IMR-90 (cell line): ENCODE measurements around the gene SPANXA1. TPM values are rescaled to one million over a fixed set of nuclear protein-coding genes. Genes with fewer than 3 reads are reported as not detected.
"Not testable (repeated sequence)": the region's sequence is repeated elsewhere in the genome, so short reads cannot be mapped to it uniquely, and the experiment has no call there.

Experiments used
- ATAC-seq: fragments of 200-7000 bp; cut with Tn5 transposase; 2 replicates; pipeline ENCODE4 v1.9.1; 2020; ENCODE audit warnings: low read depth, mild to moderate bottlenecking, moderate library complexity
- BruUV-seq: library from RNA; stranded (reverse); fragments of 400-500 nt; replicated peaks from 2 replicates; lab custom pipeline; 2021; lab: Mats Ljungman, UMichigan
- CTCF ChIA-PET: fragments of 300-600 bp; formaldehyde crosslinking; extraction: SDS; loops from one replicate; lab custom pipeline; 2021; ENCODE audit warnings: antibody characterized with exemption; lab: Yijun Ruan, JAX
- POLR2A ChIA-PET: fragments of 300-600 bp; sonication (Branson Sonifier 250); formaldehyde crosslinking; loops from one replicate; lab custom pipeline; 2022; ENCODE audit warnings: antibody characterized with exemption; ENCODE audit not compliant: unreplicated experiment; lab: Charles Lee
- DNase-seq: peaks from one replicate; pipeline ENCODE4 v3.0.0; 2013
- H2AFZ ChIP-seq: replicated peaks from 2 replicates; pipeline ENCODE3; 2013; ENCODE audit warnings: low read length, mild to moderate bottlenecking; ENCODE audit not compliant: poor library complexity
- H2AK5ac ChIP-seq: 2 replicates; pipeline ENCODE4 v1.6.1; 2013; ENCODE audit warnings: low read depth, low read length, inconsistent platforms
- H2AK9ac ChIP-seq: replicated peaks from 2 replicates; pipeline ENCODE3; 2013; ENCODE audit warnings: mild to moderate bottlenecking, low read depth, low read length, moderate library complexity; ENCODE audit not compliant: poor library complexity
- H2BK120ac ChIP-seq: 2 replicates; pipeline ENCODE4 v1.6.1; 2013; ENCODE audit warnings: low read depth, low read length, inconsistent platforms
- H2BK15ac ChIP-seq: 3 replicates; pipeline ENCODE4 v1.6.1; 2013; ENCODE audit warnings: low read depth, low read length, inconsistent platforms
- H2BK20ac ChIP-seq: 2 replicates; pipeline ENCODE4 v1.6.1; 2013; ENCODE audit warnings: low read depth, mild to moderate bottlenecking, inconsistent platforms, low read length, moderate library complexity
- H2BK5ac ChIP-seq: 2 replicates; pipeline ENCODE4 v1.6.1; 2013; ENCODE audit warnings: mild to moderate bottlenecking, low read depth, low read length, inconsistent platforms; ENCODE audit not compliant: poor library complexity, severe bottlenecking
- H3K14ac ChIP-seq: replicated peaks from 2 replicates; pipeline ENCODE4 v1.6.1; 2013; ENCODE audit warnings: low read depth, low read length, inconsistent platforms
- H3K18ac ChIP-seq: 2 replicates; pipeline ENCODE4 v1.6.1; 2013; ENCODE audit warnings: low read depth, low read length, control low read depth
- H3K23ac ChIP-seq: 2 replicates; pipeline ENCODE4 v1.6.1; 2013; ENCODE audit warnings: low read depth, low read length, inconsistent platforms
- H3K27ac ChIP-seq: 2 replicates; pipeline ENCODE4 v1.5.1; 2013; ENCODE audit warnings: mild to moderate bottlenecking, control low read depth, low read length; ENCODE audit not compliant: insufficient read depth
- H3K27me3 ChIP-seq: 2 replicates; pipeline ENCODE4 v1.6.1; 2013; ENCODE audit warnings: low read length; ENCODE audit not compliant: control insufficient read depth, insufficient read depth
- H3K36me3 ChIP-seq: 2 replicates; pipeline ENCODE4 v1.6.1; 2013; ENCODE audit warnings: low read length, mixed read lengths; ENCODE audit not compliant: control insufficient read depth, insufficient read depth
- H3K4ac ChIP-seq: 2 replicates; pipeline ENCODE4 v1.6.1; 2013; ENCODE audit warnings: low read depth, low read length, inconsistent platforms
- H3K4me1 ChIP-seq: 2 replicates; pipeline ENCODE4 v1.6.1; 2013; ENCODE audit warnings: low read length, mixed read lengths; ENCODE audit not compliant: control insufficient read depth, insufficient read depth
- H3K4me2 ChIP-seq: 2 replicates; pipeline ENCODE4 v1.6.1; 2013; ENCODE audit warnings: low read depth, mild to moderate bottlenecking, control low read depth, low read length, moderate library complexity
- H3K4me3 ChIP-seq: 2 replicates; pipeline ENCODE4 v1.5.1; 2013; ENCODE audit warnings: low read depth, mild to moderate bottlenecking, control low read depth, low read length, moderate library complexity; ENCODE audit not compliant: insufficient read depth
- H3K56ac ChIP-seq: 2 replicates; pipeline ENCODE4 v1.6.1; 2013; ENCODE audit warnings: low read length, inconsistent platforms; ENCODE audit not compliant: insufficient read depth; ENCODE audit errors: extremely low read depth
- H3K79me1 ChIP-seq, 2 experiments: 2 replicates each; pipeline ENCODE4 v1.6.1; 2013; ENCODE audit warnings: low read length in 2 of 2, inconsistent platforms in 1 of 2, low read depth in 1 of 2
- H3K9ac ChIP-seq: 2 replicates; pipeline ENCODE4 v1.6.1; 2013; ENCODE audit warnings: low read depth, low read length, control low read depth
- H3K9me1 ChIP-seq: 2 replicates; pipeline ENCODE4 v1.6.1; 2013; ENCODE audit warnings: low read length, inconsistent platforms; ENCODE audit not compliant: insufficient read depth
- H3K9me3 ChIP-seq: 2 replicates; pipeline ENCODE4 v1.6.1; 2013; ENCODE audit warnings: low read length; ENCODE audit not compliant: control insufficient read depth, insufficient read depth
- H4K20me1 ChIP-seq: 2 replicates; pipeline ENCODE4 v1.6.1; 2013; ENCODE audit warnings: low read length, inconsistent platforms; ENCODE audit not compliant: insufficient read depth
- H4K5ac ChIP-seq: 2 replicates; pipeline ENCODE4 v1.6.1; 2013; ENCODE audit warnings: mild to moderate bottlenecking, low read depth, low read length, control low read depth
- H4K8ac ChIP-seq, 2 experiments: 2 replicates each; pipeline ENCODE4 v1.6.1; 2013; ENCODE audit warnings: low read depth in 2 of 2, low read length in 2 of 2, control low read depth in 1 of 2, inconsistent platforms in 1 of 2
- H4K91ac ChIP-seq: 2 replicates; pipeline ENCODE4 v1.6.1; 2013; ENCODE audit warnings: low read depth, low read length, inconsistent platforms; ENCODE audit not compliant: insufficient read depth
- WGBS, 2 experiments: methylation state at CpG; one replicate each; pipeline versions ENCODE4 v1.1.5 to v1.1.7; 2013; ENCODE audit warnings: missing lambda C conversion rate in 2 of 2; ENCODE audit not compliant: insufficient read length in 1 of 2; ENCODE audit errors: extremely low coverage in 2 of 2; 5-methylcytosine and 5-hydroxymethylcytosine counted together
- dilution Hi-C: fragments of 300-500 bp; cut with HindIII; formaldehyde crosslinking; loops from one replicate; pipeline ENCODE4 v1.14.3; 2018; ENCODE audit warnings: low sequenced_read_pairs; ENCODE audit not compliant: unreplicated experiment
- in situ Hi-C: fragments of 300-500 bp; cut with MboI; formaldehyde crosslinking; loops from 3 replicates; pipeline ENCODE4 v1.14.3; 2019; ENCODE audit warnings: low sequenced_read_pairs, inconsistent platforms, mixed read lengths
- intact Hi-C: fragments of 100-400 bp; cut with micrococcal nuclease; formaldehyde crosslinking; loops from 2 replicates; pipeline ENCODE4 v1.10.0; 2022
- polyA plus RNA-seq, 3 experiments: library from polyadenylated mRNA; depleted of rRNA; stranded (reverse); fragments of >200 nt; gene quantifications; 2 replicates each; pipeline ENCODE4 v1.2.3, GENCODE V29; 2012; ENCODE audit warnings: low replicate concordance in 1 of 3
- total RNA-seq: library from RNA; depleted of rRNA; stranded (reverse); fragments of >200 nt; gene quantifications from 2 replicates; pipeline ENCODE4 v1.2.3, GENCODE V29; 2012; rRNA removed

SPANXA1 gene
- total and polyA plus RNA-seq, 2 of the 4 experiments (the other 2 are of a cell fraction), result not detected

DNA sequence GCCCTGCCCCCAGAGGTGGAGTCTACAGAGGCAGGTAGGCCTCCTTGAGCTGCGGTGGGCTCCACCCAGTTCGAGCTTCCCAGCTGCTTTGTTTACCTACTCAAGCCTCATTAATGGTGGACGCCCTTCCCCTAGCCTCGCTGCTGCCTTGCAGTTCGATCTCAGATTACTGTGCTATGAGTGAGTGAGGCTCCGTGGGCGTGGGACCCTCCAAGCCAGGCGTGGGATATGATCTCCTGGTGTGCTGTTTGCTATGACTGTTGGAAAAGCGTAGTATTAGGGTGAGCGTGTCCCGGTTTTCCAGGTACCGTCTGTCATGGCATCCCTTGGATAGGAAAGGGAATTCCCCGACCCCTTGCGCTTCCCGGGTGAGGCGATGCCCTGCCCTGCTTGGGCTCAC, 42.0 kb downstream of the SPANXA1 start:
- intact Hi-C loops, H3K56ac ChIP-seq, ATAC-seq, H3K79me1 ChIP-seq, BruUV-seq, H4K5ac ChIP-seq, H3K14ac ChIP-seq, dilution Hi-C loops, H3K9me1 ChIP-seq, H3K23ac ChIP-seq, H3K27me3 ChIP-seq, H2AK9ac ChIP-seq, H3K18ac ChIP-seq, H2BK120ac ChIP-seq, H4K8ac ChIP-seq, H2BK20ac ChIP-seq, H3K9me3 ChIP-seq, H3K36me3 ChIP-seq, H2BK15ac ChIP-seq, H4K20me1 ChIP-seq, H3K4me2 ChIP-seq, H3K4me3 ChIP-seq, H2AFZ ChIP-seq, POLR2A ChIA-PET, H3K9ac ChIP-seq, H2BK5ac ChIP-seq, H3K4ac ChIP-seq, H4K91ac ChIP-seq, H3K27ac ChIP-seq, H2AK5ac ChIP-seq, in situ Hi-C loops, DNase-seq, H3K4me1 ChIP-seq, CTCF ChIA-PET: not testable (repeated sequence)
- no CpG with 5 or more reads among the region's 16 CpGs for WGBS, 2 experiments

Other genes starting within 250 kb of the SPANXA1 start
- gene SPANXA2, start 5.0 kb upstream of the SPANXA1 start, total RNA-seq, result not detected in 2 replicates
- not detected in 2 replicates for gene SPANXA2, start 5.0 kb upstream of the SPANXA1 start, polyA plus RNA-seq (2012; rRNA removed)
- not detected in 2 replicates for gene SPANXD, start 114.0 kb upstream of the SPANXA1 start, total RNA-seq
- gene SPANXD, start 114.0 kb upstream of the SPANXA1 start, polyA plus RNA-seq (2012; rRNA removed), result not detected in 2 replicates